GM18511 (cell line): Measurements from ENCODE around the gene RPRD1B.

Experiments
- ATAC-seq: cut with Tn5 transposase; IDR thresholded peaks from one replicate; pipeline ENCODE4 v1.9.1; 2021; ENCODE audit warnings: mild to moderate bottlenecking, moderate library complexity; ENCODE audit not compliant: unreplicated experiment

RPRD1B gene

DNA sequence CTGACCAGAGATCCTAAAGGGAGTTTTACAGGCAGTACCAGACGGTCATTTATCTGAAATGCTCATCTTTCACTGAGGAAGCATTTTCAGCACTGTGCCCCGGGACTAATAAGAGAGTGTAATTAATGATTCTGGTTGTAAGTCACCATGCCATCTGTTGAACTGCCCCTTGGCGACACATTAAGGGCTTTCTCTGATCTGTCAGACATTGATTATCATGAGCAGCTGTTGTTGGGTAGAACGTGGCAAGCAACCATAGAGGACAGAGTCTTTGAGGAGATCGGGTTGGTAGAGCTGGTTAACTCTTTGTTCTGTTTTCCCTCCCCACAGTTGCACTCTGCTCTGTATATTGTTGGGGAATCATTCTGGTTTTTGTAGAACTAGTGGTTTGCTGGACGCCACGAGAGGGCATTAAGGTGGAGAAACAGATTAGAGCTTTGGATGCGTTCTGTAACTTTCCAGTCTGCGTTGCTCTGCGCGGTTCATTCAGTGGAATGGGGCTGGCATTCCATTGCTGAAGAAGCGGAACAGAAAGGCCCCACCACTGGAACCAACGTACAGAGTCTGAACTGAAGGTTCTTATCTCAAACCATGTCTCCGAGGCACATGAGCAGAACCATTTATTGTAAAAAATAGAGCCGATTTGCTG, 34.3 kb downstream of the RPRD1B start:
- no peak for ATAC-seq

DNA sequence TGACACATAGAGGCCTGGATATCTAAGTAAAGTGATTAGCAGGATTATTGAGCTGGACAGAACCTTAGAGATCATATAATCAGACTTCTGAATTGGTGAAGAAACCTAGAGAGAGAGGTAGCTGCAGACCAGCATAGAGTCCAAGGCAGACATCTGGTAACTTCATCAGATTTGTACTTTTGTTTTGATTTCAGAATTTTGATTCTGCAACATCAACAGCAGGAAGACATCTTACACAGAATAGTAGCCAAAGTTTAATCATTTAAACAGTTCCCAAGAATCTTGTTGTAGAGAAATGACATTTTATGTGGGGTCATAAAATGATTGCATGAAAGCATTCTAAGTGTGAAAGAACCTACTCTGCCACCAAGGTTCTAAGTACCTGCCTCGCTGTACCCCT, 39.4 kb downstream of the RPRD1B start:
- ATAC-seq: no peak

DNA sequence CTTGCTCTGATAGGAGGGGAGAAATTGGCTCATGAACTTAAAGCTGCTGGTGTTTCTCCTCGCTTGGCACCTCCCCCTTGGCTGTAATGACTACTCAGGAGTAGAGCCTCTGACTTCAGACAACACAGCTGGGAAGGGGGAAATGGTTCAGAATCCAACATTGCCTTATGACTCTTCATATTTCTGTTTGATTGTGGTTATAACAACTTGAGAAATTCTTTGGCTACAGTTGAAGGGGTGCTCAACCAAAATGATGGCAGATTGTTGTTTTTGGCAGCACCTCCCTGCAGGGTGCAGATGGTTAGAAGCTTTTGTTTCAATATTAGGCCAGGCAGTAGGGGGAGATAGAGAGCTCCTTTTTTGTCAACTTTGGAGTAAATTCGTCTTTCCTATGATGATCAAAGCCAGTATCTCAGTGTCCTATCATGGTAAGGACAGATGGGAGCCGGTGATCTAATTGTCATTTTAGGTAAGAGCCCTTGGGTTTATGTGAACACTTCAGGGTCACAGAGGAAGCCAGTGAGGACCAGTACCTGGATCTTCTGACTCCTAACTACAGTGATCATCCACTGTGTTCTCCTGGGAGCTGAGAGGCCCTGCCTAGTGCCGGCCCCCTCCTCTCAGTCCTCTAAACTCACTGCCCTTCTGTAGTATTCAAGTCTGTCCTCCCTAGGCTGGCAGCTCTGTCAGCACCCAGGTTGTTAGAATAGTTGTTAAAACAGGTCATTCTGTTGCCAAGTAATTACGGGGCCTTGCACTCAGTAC, 39.9 kb downstream of the RPRD1B start:
- no peak for ATAC-seq

DNA sequence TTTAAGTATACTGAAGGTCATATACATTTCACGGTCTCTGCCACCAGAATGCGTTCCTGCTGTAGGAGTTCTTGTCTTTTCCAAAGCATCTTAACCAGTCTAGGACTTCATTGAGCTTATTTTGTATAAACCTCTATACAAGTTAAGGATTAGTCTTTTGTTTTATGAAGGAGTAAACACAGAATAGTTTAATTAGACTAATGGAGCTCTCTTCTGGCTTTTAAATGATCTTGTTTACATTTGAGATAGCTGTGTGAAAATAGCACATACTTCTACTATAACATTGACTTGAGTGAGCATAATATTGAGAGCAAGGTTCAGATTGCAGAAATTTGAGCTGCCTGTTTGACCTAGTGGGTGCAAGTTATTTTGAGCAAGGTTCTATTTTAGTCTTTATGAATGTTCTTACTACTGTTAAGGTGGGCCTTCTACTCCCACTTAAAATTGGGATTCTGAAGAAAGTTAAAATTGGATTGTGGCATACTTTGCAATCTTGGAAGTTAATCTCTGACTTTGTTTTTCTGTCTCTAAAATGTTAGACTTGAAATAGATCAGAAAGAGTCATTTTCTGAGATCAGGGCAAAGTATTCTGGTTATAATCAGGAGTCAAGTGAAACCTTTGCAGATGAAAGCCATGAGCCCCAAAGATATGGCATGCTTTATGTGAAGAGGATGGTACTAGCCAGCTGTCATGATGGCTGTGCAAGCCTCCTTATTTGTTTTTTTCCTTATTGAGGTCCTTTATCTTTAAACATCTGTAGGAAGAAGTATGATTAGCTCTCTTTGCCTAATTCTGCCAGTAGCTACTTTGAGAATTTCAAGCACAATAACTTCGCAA, 41.8 kb downstream of the RPRD1B start:
- no peak for ATAC-seq

DNA sequence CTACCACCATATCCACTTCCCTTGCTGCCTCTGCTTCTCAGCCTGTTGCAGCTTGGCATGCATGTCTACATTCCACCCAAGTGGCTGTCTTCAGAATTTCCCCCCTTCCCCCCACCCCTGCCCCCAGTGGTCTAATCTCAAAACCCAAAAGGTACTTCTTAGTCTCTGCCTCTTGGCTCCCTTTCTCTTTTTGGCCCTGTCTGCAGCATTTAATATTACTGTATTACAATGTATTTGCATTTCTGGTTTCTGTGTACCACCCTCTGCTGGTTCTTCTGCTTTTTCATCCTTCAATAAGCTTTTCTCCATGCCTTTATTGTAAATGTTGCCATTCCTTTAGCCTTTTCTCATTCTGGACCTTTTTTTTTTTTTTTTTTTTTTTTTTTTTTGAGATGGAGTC, 43.0 kb downstream of the RPRD1B start:
- ATAC-seq: no peak

DNA sequence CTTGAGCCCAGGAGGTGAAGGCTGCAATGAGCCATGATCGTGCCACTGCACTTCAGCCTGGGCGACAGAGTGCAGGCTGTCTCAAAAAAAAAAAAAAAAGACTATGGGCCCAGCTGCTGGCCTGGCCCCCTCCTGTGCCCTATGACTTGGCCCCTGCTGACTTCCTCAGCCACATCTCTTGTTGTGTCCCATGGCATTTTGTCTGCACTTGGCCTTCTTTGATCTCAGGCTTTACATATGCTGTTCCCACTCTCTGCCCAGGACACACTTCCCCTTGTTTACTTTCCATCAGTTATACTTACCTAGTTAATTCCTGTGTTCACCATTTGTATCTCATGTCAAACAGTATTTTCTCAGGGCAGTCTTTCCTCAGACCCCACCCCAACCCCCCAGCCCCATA, 44.5 kb downstream of the RPRD1B start:
- no peak for ATAC-seq

- no peak for ATAC-seq
Measured at GRCh38 chr20:38079353-38079752, 45.8 kb downstream of the RPRD1B start.

GRCh38 chr20:38081575-38081974, 48.0 kb downstream of the RPRD1B start:
- ATAC-seq: no peak

GRCh38 chr20:38082894-38083293, 49.3 kb downstream of the RPRD1B start:
- no peak for ATAC-seq

DNA sequence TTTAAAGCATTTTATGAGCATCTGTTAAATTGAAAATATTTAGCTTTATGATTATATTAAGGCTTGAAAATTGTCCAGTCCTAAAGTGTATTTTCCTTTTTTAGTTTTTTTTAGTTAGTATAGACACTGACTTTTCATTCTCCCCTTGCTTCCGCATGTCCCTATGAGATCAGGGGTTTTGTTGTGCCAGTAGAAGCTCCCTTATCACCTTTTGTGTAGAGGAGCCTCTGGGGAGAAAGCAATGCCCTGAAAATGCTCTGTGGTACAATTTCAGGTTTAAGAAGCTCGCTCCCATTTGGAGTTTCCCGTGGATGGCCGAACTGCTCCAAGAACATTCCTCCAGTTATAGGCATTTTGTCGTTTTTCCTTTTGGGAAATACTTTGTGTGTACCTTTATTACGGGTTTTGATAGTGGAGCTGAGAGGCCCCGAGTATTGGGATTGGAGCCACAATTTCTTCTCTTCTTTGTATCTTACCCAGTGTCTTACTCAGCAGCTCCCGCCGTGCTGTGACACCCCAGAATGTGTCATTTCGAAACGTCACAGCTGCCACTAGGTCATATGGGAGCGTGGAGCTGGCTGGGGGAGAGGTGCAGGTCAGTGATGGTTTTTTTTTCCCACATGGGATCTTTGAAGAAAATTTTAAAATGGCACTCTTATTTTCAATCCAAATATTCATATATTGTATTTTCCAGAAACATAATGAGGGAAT, 49.9 kb downstream of the RPRD1B start:
- no peak for ATAC-seq

GRCh38 chr20:38084425-38084951, 50.9 kb downstream of the RPRD1B start:
- no peak for ATAC-seq

GRCh38 chr20:38085026-38085425, 51.5 kb downstream of the RPRD1B start:
- ATAC-seq: no peak

DNA sequence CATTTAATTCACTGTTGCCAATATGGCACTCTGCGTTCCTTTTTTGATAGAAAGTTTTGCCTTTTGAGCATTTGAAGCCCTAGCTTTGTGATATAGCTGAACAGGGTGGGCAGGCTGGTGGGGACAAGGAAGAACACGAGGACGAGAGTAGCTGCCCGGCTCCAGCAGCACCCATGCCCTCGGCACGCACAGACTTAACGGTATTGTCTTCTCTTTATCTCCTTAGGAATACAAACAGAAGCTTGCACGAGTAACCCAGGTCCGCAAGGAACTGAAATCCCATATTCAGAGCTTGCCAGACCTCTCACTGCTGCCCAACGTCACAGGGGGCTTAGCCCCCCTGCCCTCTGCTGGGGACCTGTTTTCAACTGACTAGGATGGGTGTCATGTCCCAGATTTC, 56.0 kb downstream of the RPRD1B start:
- no peak for ATAC-seq

DNA sequence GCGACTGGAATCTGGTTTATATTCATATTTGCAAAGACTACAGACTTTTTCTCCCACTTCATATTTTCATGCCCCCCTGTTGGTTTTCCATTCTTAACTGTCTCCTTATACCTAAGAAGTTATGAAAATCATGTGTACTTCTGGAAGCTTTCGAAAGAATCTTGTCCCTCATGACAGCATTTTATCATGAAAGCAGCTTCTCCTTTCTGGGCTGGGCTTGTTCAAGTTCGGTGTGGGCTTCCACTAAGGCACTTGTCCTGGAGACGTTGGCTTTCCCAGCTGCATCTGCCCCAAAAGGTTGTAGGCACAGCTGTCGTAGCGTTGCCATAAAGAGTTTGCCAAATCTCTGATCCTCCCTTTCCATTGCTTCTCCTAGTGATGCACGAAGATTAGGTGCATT, 56.5 kb downstream of the RPRD1B start:
- ATAC-seq: no peak

- no peak for ATAC-seq
Measured at GRCh38 chr20:38091441-38092216, 58.1 kb downstream of the RPRD1B start.

DNA sequence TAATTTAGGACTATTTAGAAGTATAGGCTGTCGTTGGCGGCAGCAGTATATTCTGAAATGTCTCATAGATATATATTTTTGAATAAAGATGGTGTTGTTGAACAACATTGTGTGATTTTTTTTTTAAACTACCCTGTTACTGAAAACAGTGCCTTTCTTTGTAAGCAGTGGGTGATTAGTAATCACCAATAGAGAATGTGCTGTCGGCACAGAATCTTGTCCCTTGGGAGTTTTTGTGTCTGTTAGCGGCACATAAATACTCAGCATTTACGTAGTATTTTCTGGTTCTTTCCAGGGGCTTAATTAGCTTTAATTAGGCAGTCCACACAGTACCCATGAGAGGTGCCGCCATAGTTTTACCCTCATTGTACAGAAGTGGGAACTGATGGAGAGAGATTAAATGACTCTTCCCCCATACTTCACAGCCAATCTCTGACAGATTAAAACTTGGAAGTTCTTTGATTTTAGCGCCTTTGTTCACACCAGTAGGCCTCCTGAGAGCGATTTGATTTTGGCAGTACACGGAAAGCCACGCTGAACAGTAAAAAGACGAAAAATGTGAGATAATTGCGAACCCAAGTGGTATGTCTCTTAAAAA, 58.8 kb downstream of the RPRD1B start:
- ATAC-seq: no peak

GRCh38 chr20:38092915-38093314, 59.4 kb downstream of the RPRD1B start:
- no peak for ATAC-seq

GRCh38 chr20:38093641-38094077, 60.1 kb downstream of the RPRD1B start:
- no peak for ATAC-seq

DNA sequence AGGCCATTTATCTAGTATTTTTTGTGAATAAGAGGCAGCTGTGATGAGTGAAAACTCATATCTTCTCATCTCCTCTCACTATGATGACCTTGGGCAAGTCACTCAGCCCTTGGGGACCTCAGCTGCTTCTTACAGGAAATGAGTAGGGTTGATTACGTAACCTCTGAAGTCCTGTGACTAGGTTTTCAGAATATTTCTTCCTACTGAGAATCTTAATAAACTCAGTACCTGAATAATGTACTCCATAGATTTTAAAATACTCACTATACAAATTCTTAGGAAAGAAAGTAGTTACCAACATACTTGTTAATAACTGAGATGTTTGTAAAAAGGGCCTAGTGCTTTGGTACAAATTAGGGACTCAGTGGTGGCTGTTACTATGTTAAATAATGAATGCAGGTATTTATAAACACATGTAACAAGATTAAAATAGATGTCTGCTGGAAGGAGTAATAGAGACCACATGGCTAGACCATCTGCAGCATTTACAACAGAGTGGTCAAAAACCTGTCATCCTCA, 60.9 kb downstream of the RPRD1B start:
- peak; percentile 74 for ATAC-seq
